ENCODE results near the gene JMJD1C.

GRCh38 chr10:63265683-63266235, 200.0 kb downstream of the JMJD1C start:
- TF ChIP-seq CTCF (IDR thresholded peaks at IDR 0.05) (no peak), POLR2AphosphoS5 (IDR thresholded peaks at IDR 0.05; ENCODE audit: insufficient read depth in 1 of 2, low read depth in 1 of 2) (no peak)
